Left renal pelvis (tissue), 4 donors: ENCODE results near the gene ILK. TPM values are rescaled to one million over a fixed set of nuclear protein-coding genes. Genes with fewer than 3 reads are reported as not detected.

Experiments
- DNase-seq, 4 donors: peaks; one replicate each; pipeline ENCODE4 v3.0.0-alpha.2; 2013; ENCODE audit warnings: low read depth in 4 of 4, low spot score in 3 of 4
- polyA plus RNA-seq, 4 donors: library from polyadenylated mRNA; unstranded; fragments of 120-200 nt; gene quantifications; one replicate each; pipeline ENCODE4 v1.2.1, GENCODE V29; 2013; ENCODE audit not compliant: insufficient read length in 4 of 4

The ILK gene
- polyA plus RNA-seq, 4 donors, result 141 to 176 (median 151) TPM

DNA sequence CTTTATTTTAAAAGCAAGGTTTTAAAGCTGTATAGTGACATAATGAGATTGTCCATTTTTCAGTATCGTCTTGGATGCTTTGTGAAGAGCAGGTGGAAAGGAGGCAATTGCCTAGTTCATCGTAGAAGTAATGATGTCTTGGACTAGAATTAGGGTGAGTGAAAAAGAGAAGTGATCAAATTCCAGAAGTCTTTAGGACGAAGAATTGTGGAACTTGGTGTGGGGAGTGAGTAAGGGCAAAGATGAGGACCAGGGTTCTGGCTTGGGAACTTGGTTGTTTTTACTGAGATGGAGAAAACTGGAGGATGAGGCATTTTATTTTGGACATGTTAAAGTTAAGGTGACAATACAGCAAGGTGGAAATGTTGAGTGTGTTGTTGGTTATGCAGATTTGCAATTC lies 1.2 kb downstream of the ILK start:
- no peak for DNase-seq

DNA sequence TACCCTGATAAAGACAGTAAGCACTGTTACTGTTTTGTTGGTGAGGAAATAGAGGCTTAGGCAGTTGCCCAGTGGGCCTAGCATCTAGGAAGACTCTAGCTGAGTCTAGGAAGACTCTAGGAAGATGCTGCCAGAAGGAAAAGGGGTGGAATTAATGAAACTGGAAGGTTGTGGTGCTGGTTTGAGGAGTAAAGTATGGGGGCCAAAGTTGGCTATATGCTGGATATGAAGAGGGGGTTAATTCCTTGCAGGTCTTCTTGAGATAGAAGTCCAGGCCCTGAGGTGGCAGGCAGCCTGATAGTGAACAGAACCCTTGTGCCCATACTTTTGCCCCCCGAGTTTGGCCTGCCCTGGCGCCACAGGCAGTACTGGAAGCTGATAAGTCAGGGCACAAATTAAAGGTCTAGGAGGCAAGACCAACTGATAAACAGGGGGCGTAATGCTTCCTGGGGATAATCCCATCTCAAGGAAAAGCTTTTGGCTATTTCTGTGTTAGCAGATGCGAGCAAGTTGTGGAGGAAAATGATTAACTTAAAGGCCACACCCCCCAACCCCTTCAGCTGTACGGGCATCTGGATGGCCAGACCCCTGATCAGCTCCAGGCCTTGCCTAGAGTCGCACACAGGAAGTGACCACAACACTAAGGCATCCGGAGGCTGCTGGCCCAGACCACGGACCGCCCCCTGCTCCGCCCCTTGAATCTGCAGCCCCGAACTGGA lies 3.1 kb downstream of the ILK start:
- peak in 3 of 4 donors; percentile 84 to 90 (median 88) for DNase-seq

DNA sequence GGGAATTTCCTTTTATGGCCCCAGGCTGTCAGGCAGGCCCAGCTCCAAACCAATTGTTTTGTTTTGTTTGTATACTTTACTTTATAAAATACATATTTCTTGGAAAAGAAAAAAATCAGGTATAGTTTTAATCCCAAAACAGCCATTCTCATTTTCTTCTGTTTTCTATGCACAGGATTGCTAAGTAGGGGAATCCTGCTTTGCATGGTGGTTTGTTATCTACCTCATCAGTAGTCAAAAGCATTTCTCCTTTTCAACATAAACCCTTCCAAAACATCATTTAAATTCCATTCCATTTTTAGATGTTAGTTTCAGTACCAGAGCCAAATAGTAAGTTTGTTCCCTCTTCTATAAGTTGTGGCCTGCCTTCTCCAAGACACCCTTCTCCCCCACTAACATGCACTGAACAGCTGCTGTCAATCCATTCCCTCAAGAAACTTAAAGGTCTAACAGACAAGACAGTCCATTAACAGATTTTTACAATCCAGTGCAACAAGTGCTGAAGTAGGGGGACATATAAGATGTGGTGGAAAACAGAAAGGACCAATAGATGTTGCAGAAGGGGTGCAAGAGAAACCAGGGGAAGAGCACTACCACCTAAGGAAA lies 3.7 kb downstream of the ILK start:
- no peak for DNase-seq

DNA sequence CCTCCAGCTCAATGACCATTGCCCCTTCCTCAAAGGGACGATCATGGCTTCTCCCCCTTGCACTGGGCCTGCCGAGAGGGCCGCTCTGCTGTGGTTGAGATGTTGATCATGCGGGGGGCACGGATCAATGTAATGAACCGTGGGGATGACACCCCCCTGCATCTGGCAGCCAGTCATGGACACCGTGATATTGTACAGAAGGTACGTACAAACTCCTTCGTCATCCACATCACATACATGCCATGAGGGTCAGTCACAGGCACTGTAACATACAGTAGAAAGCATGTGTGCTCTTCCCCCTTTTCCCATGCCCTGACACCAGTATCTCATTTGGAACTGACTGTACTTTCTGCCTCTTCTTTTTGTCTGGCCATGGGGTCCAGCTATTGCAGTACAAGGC lies 4.4 kb downstream of the ILK start:
- no peak for DNase-seq

DNA sequence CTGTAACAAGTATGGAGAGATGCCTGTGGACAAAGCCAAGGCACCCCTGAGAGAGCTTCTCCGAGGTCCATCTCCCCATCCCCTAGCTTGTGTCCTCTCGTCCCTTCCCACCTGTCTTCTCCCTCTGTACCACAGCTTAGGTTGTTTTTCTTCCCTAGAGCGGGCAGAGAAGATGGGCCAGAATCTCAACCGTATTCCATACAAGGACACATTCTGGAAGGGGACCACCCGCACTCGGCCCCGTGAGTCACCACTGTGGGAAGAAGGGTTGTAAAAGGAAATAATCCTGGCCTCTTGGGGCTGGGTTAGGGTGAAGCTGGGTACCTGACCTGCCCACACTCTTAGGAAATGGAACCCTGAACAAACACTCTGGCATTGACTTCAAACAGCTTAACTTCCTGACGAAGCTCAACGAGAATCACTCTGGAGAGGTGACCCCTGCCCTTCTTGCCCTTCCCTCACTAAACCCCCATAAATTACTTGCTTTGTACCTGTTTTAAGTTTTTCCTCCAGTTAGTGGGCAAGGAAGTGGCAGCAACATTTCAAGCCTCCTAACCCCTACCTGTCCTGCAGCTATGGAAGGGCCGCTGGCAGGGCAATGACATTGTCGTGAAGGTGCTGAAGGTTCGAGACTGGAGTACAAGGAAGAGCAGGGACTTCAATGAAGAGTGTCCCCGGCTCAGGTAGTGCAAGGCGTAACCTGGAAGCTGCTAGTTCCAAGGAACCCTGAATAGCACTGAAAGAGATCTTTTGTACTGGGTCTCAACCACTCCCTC lies 5.3 kb downstream of the ILK start:
- no peak for DNase-seq

DNA sequence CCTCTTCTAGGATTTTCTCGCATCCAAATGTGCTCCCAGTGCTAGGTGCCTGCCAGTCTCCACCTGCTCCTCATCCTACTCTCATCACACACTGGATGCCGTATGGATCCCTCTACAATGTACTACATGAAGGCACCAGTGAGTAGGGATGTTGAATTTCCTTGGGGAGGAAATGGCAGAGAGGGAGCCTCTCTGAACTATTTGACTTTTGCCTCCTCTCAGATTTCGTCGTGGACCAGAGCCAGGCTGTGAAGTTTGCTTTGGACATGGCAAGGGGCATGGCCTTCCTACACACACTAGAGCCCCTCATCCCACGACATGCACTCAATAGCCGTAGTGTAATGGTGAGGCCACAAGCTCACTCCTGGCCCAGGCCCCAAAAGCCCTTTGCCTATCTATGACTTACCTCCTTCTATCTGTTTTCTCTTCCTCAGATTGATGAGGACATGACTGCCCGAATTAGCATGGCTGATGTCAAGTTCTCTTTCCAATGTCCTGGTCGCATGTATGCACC lies 6.0 kb downstream of the ILK start:
- DNase-seq, result no peak

DNA sequence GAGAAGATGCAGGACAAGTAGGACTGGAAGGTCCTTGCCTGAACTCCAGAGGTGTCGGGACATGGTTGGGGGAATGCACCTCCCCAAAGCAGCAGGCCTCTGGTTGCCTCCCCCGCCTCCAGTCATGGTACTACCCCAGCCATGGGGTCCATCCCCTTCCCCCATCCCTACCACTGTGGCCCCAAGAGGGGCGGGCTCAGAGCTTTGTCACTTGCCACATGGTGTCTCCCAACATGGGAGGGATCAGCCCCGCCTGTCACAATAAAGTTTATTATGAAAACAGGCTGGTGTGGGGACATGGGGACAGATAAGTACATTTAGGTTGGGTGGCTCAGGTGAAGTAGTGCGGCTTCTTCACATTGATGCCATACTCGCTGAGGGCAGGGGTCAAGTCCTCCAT lies 7.0 kb downstream of the ILK start:
- DNase-seq, result no peak

DNA sequence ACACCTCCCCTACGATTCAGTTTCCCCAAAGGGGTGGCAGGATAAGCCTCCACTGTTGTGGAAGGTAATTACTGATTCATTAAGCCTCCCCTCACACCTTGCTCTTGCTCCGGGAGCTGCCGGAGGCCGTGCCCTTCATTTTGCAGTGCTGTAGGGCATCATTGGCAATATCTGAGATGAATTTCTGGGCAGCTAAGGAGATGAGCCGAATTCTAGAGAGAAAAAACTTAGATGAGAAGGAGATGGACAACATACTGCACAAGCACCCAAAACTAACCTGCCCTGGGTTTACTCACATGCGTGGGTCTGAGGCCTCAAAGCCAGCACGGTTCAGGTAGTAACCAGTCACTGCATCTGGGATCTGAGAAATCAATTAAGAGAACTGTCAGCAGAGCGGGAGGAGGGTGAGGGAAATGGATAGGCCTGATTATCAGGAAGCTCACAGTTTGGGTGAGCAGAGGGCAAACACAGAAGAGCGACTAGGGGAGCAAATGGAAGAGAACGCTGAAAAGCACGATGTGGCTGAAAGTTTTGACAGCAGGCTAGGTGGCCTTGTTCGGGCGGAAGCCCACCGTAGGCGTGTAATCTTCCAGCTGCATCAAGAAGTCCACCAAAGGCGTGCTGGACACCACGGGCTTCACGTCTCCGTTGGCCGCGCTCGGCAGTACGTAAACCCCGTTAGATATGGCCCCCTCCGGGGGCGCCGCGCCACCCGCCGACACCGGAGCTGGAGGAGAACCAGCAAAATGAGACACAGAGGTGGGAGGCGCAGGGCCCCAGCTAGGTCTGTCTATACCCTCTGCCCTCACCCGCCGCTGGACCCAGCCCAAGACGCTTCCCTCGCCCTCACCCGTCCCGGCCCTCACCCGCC lies 7.8 kb downstream of the ILK start:
- no peak for DNase-seq

DNA sequence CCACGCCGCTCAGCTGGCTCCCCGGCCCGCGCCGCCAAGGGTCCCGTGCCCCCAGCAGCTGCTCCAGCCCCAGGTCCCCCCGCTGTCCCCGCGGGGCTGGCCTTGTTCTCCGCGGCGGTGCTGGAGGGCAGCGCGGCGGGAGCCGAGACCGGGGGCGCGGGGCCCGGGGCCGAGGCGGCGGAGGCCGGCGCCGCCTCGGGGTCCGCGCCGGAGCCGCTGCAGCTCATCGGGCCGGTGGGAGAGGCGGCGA lies 8.3 kb downstream of the ILK start:
- no peak for DNase-seq

DNA sequence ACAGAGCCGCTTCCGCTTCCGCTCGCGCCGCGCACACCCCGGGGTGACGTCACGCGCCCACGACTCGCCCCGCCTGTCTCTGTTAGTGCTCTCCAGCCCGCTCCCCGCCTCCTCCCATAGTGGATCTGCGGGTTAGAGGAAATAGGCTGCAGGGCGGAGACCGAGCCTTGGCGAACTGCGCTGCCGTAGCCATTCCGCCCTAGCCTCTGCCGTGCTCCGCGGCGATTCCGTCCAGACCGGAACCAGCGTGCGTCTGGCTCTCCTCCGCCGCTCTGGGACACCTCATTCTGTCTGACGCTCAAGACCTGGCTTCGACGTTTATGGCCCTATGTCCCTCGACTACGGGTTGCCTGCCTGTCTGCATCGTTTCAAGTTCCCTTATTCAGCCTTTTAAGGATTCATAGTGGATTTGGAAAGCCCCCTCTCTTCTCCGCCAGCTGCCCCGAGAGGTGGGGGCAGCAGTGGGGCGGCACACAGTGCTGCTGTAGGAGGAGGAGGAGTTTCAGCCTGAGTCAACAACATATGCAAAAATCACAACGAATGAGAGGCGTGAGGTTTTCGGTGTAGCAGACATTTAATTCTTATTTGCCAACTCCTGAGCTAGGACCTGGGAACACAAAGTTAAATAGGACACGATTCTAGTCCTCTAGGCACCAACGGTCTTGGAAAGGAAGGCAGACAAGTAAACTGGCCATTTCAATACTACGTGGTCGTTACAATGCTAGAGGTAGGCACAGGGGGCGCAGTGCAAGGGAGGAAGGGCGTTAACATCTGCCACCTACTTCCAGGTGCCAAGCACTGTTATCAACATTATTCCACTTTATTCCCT lies 8.9 kb downstream of the ILK start, which contains the start of gene TAF10:
Gene TAF10 (minus strand): TSS at position 4 of the 829 bp plus-strand sequence. CDS start 27 bp downstream, outside the sequence.
- peak in 3 of 4 donors; percentile 79 to 89 (median 88) for DNase-seq

DNA sequence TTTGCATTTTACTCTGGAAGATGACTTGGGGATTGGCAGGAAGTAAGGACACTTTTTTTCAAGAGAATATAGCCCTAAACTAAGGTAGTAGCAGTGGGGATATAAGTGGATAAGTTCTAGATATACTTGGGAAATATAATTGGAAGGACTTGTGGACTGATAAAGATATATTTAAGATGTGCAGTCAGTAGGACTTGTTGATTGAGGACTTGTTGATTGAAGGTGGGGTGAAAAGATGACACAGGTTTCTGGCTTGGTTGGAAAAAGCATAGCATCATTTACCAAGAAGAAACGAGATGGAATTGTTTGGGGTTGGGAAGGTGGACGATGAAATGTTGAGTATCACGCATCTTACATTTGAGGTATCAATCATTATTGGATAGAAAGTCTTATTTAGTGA lies 9.9 kb downstream of the ILK start:
- DNase-seq, result no peak

DNA sequence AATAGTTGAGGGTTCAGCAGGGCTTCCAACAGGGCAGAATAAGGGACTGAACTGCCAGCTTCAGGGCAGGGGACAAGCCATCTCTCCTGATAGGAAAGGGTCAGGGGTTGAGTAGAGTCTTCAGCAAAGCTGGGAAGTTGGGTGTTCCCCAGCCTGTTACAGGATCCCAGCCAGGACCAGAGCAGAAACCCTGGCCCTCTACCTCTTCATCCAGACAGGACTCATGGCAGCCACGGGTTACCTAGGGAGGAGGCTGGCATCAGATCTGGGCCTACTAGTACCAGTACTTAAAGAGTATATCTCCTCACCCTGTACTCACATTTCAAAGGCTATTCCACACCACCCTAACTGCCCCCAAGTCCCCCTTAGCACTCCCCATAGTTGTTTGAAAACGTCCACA lies 10.9 kb downstream of the ILK start:
- DNase-seq, result no peak

DNA sequence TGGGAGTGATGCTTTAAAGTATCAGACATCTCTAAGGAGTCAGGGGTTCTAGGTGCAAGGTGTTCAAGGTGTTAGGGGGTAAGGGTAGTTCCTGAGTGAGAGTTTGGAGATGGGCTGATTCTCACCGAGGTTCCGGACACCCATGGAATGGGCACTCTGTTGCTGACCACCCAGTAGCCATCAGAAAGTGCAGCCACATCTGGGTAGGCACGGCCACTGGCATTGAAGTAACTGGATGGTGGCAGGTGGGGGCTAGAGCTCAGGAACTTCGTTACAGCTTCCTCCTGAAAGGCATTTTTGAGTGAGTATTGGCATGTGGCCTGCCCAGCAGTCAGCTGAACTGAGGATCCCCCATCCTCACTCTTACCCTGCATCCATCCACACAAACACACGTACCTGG lies 11.5 kb downstream of the ILK start:
- DNase-seq, result no peak

DNA sequence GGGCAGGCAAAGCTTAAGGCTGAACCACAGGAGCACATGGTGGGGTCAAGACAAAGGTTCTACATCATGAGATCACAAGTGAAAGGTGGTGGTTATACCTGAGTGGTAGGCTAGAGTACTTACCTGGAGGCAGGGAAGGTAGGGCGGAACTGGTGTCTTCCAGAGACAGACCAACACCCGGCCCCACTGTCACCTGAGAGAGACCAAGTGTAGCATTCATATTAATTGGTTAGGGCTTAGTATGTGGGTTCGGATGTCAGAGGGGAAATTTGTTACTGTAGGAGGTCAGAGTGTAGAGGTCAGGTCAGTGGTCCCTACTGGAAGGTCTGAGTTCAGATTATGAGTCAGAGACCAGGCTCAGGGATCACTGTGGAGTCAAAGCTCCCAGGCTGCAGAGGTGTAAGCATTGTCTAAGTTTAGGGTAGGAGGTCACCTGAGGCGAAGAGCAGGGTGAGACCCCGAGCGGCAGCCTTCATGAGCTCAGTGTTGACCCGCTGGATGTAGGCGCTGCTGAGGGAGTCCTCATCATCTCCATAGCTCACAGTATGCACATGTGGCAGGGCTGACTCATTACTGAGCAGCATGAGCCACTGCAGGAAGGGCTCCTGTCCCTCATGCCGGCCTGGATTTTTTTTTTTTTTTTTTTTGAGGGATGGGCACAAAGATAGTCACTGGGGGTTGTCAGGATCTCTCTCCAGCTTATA lies 12.5 kb downstream of the ILK start:
- DNase-seq, result no peak

DNA sequence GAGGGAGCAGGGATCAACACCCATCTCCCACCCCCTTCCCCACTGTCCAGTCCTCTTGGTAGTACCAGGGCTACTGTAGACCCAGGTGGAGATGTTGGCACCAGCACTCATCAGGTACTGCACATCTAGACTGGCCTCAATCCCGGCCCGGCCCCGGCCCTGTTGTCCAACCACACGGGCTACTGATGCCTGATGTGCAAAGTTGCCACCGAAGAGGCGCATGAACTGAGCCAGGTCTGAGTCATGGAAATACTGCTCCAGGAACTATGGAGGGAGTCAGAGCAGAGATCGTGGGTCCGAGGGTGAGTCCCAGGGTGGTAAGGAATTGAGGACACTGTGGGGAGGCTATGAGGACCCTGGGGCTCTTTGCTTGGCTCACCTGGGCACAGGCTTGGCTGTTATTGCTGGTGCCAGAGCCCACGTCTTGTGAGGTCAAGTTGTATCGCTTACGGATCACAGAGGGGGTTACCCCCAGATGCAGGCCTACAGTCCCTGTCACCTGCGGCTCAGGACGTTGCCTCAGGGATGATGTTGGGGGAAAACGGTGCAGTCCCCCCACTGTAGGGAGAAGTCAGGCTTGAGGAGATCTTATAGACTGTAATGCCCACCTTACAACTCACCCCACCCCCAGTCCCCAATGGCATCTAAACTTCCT lies 13.1 kb downstream of the ILK start:
- DNase-seq, result no peak

DNA sequence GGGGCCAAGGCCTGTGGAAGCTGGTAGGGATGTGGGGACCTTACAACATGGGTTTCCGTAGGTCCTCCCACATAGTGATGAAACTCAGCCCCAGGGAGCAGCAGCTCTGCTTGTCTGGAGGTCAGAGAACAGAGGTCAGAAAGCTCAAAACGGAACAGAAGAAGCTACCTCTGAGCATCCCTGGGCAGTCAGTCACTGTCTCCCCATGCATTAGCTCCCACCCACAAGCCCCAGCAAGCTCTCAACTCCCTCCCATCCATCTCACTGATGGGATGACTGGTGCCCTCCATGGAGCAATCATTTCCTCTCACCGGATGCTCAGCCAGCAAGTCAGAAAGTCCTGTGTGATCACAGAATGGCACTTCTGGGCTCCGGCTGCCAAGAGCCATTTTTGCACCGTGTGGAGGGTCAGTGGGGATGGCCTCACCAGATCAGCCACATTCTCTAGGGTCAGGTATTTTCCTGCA lies 13.8 kb downstream of the ILK start:
- no peak for DNase-seq

DNA sequence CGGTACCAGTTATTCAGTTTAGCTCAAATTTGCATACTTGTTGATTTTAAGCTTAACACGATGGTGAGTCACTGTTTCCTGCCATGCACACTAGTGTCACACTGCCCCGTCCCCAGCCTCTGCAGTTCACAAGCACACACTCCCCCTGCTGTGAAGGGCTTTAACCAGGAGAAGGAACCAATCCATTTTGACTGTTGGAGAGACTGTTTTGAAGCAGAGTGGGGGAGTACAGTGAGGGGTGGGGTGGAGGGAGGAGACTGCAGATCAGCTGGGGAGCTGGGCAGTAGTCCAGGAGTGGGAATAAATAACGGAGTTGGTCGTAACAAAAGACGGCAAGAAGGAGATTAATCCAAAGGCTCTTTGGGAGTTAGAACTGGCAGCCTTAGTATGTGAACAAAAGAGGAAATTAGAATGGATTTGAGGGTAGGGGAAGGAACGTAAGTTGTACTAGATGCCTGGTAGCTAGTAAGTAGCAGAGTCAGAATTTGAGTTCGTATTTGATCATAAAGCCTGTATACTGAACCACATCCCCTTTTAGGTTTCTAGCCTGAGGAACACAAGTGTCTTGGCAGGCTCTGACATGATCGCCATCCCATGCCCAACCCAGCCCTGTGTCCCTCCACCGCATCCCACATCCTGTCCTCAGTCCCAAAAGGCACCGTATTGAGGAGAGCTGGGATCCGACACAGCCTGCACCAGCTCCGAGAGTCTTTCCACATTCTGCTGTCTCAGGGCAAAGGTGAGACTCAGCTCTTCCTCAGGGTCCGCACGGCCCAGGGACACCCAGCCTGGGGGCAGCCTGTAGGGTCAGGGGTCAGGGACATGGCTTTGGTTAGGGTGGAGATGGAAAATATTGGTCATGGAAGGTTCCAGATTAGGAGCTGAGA lies 14.8 kb downstream of the ILK start:
- peak in 1 of 4 donors; percentile 46 for DNase-seq
